CD4-positive, alpha-beta memory T cell (primary cell): ENCODE measurements around the gene ESF1. TPM values are rescaled to one million over a fixed set of nuclear protein-coding genes. Genes with fewer than 3 reads are reported as not detected.

Experiments
- CTCF ChIA-PET: fragments of 350-600 bp; sonication (Branson Sonifier 250); formaldehyde crosslinking; loops from one replicate; lab custom pipeline; 2021; ENCODE audit warnings: inconsistent platforms; ENCODE audit not compliant: partially characterized antibody; lab: Charles Lee
- POLR2A ChIA-PET: fragments of 350-600 bp; sonication (Branson Sonifier 250); formaldehyde crosslinking; loops from one replicate; lab custom pipeline; 2021; ENCODE audit not compliant: partially characterized antibody; lab: Charles Lee
- DNase-seq, 5 donors: peaks; one replicate each; pipeline versions ENCODE4 v3.0.0 to v3.0.0-alpha.2; 2020 to 2022; ENCODE audit warnings: mixed read lengths in 1 of 5
- H3K27ac ChIP-seq: one replicate; pipeline ENCODE4 v1.7.0; 2013; ENCODE audit warnings: low read depth, low read length
- H3K27me3 ChIP-seq: 2 replicates; pipeline ENCODE4 v1.7.0; 2013; ENCODE audit warnings: mild to moderate bottlenecking, low read length, moderate library complexity; ENCODE audit not compliant: insufficient read depth
- H3K36me3 ChIP-seq: 2 replicates; pipeline ENCODE4 v1.7.0; 2013; ENCODE audit warnings: mild to moderate bottlenecking, low read length, moderate library complexity; ENCODE audit not compliant: insufficient read depth
- H3K4me1 ChIP-seq: 2 replicates; pipeline ENCODE4 v1.7.0; 2013; ENCODE audit warnings: mild to moderate bottlenecking, low read length, moderate library complexity; ENCODE audit not compliant: insufficient read depth
- H3K4me3 ChIP-seq, 2 donors: one replicate each; pipeline ENCODE4 v1.7.0; 2013; ENCODE audit warnings: low read length in 2 of 2, mild to moderate bottlenecking in 1 of 2
- H3K9me3 ChIP-seq, 2 donors: one replicate each; pipeline ENCODE4 v1.7.0; 2013; ENCODE audit warnings: low read length in 2 of 2, control low read depth in 1 of 2; ENCODE audit not compliant: control insufficient read depth in 1 of 2
- H3K27ac Mint-ChIP-seq, 7 donors: one replicate each; pipeline ENCODE4 v1.8.0; 2020 to 2021; ENCODE audit warnings: mixed read lengths in 7 of 7, mild to moderate bottlenecking in 6 of 7, inconsistent platforms in 3 of 7, moderate library complexity in 3 of 7
- H3K27me3 Mint-ChIP-seq, 2 donors: one replicate each; pipeline ENCODE4 v1.8.0; 2020 to 2021; ENCODE audit warnings: mixed read lengths in 2 of 2
- H3K36me3 Mint-ChIP-seq, 2 donors: one replicate each; pipeline ENCODE4 v1.8.0; 2020 to 2021; ENCODE audit warnings: mixed read lengths in 2 of 2, inconsistent platforms in 1 of 2, mild to moderate bottlenecking in 1 of 2
- H3K4me1 Mint-ChIP-seq, 4 donors: one replicate each; pipeline ENCODE4 v1.8.0; 2020 to 2021; ENCODE audit warnings: mixed read lengths in 4 of 4, mild to moderate bottlenecking in 1 of 4
- H3K4me3 Mint-ChIP-seq, 8 donors: one replicate each; pipeline ENCODE4 v1.8.0; 2020 to 2021; ENCODE audit warnings: mixed read lengths in 8 of 8, mild to moderate bottlenecking in 7 of 8, moderate library complexity in 6 of 8, inconsistent platforms in 3 of 8
- H3K9me3 Mint-ChIP-seq, 8 donors: one replicate each; pipeline ENCODE4 v1.8.0; 2020 to 2021; ENCODE audit warnings: mixed read lengths in 8 of 8, mild to moderate bottlenecking in 5 of 8, inconsistent platforms in 3 of 8, moderate library complexity in 1 of 8
- intact Hi-C: fragments of 100-400 bp; cut with micrococcal nuclease; formaldehyde crosslinking; loops from one replicate; pipeline ENCODE4 v1.15.1; 2023
- polyA plus RNA-seq, 2 donors: library from polyadenylated mRNA; unstranded; fragments of 300-500 nt; fragmentation: Illumina TruSeq; gene quantifications; one replicate each; pipeline ENCODE4 v1.2.3, GENCODE V29; 2021
- total RNA-seq, 2 experiments: library from RNA; stranded (reverse); gene quantifications; one replicate each; pipeline ENCODE4 v1.2.3, GENCODE V29; 2021

ESF1 gene
- total and polyA plus RNA-seq, 4 experiments from 2014 or later, result 8.9 to 13.8 (median 11.5) TPM

DNA sequence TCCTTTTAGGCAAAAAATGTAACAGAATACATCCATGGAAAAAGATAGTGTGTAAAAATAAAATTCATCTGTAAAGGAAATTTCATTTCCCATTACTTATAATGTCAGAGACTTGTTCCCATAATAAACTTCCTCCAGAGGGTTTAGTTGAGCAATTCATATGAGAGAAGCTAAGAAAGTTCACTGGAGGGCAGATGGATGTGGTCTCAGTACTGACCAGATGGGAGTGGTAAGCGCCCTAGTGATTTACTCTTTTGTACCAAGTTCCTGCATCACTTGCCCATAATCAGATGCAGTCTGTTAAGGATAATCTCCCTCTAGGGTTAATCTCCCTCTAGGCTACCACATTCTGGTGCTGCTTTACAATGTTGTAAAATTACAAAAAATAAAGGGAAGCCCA is 61.7 kb downstream of the ESF1 start:
- DNase-seq, result no peak
- H3K27ac ChIP-seq, result no peak overlapping the region
- peaks cover 11% of the 10 kb centered on the region for H3K36me3 ChIP-seq
- ChIA-PET CTCF (no interaction called here), POLR2A (no interaction called here)
- H3K36me3 Mint-ChIP-seq, result peaks cover 24 to 25% of the 10 kb centered on the region in 2 donors
- no peaks in the 10 kb centered on the region for H3K4me1 ChIP-seq
- H3K4me1 Mint-ChIP-seq, result peaks cover 0 to 1% (median 0%) of the 10 kb centered on the region in 4 donors
- no peaks in the 10 kb centered on the region for H3K27me3 Mint-ChIP-seq
- no peaks in the 10 kb centered on the region for H3K27me3 ChIP-seq
- no peak overlapping the region for H3K27ac Mint-ChIP-seq
- intact Hi-C loops, result no loop called here
- no peaks in the 10 kb centered on the region for H3K9me3 ChIP-seq
- H3K4me3 ChIP-seq, result no peak overlapping the region
- H3K4me3 Mint-ChIP-seq, result no peak overlapping the region
- no peaks in the 10 kb centered on the region for H3K9me3 Mint-ChIP-seq

- no peak for DNase-seq
- no peak overlapping the region for H3K4me3 ChIP-seq
- POLR2A ChIA-PET, result no interaction called here
- Mint-ChIP-seq H3K27ac (no peak overlapping the region), H3K27me3 (no peaks in the 10 kb centered on the region), H3K9me3 (no peaks in the 10 kb centered on the region), H3K36me3 (peaks cover 49 to 50% of the 10 kb centered on the region in 2 donors), H3K4me3 (no peak overlapping the region), H3K4me1 (peaks cover 0 to 1% (median 0%) of the 10 kb centered on the region in 4 donors)
- H3K27me3 ChIP-seq, result no peaks in the 10 kb centered on the region
- no peak overlapping the region for H3K27ac ChIP-seq
- H3K9me3 ChIP-seq, result no peaks in the 10 kb centered on the region
- H3K36me3 ChIP-seq, result peaks cover 13% of the 10 kb centered on the region
- CTCF ChIA-PET, result no interaction called here
- intact Hi-C loops, result no loop called here
- H3K4me1 ChIP-seq, result no peaks in the 10 kb centered on the region
Measured at GRCh38 chr20:13718171-13718570, 66.5 kb downstream of the ESF1 start.

DNA sequence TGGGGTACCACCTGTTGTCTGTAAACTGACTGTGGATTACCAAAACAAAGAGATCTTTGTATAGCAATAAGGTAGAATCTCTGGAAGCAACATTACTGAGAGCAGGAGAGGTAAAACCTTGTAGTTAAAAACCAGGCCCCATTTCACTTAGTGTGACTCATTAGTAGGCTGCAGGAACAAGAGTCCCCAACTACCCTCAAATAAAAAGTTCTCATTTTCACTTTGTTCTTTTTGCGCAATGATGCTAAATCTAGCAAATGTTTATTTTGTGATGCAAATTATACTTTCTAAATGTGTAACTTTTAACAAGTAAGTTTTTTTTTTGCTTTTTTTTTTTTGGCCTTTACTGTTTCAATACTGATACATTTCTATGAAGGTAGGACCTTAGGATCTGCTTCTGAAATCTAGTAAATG is 67.1 kb downstream of the ESF1 start:
- Mint-ChIP-seq H3K4me3 (no peak overlapping the region), H3K27ac (no peak overlapping the region), H3K4me1 (no peaks in the 10 kb centered on the region), H3K36me3 (peaks cover 55% of the 10 kb centered on the region in 2 donors), H3K27me3 (no peaks in the 10 kb centered on the region), H3K9me3 (peaks cover 0 to 1% (median 0%) of the 10 kb centered on the region in 8 donors)
- Histone ChIP-seq H3K27ac (no peak overlapping the region), H3K27me3 (no peaks in the 10 kb centered on the region), H3K4me3 (no peak overlapping the region), H3K9me3 (no peaks in the 10 kb centered on the region), H3K36me3 (peaks cover 13% of the 10 kb centered on the region), H3K4me1 (no peaks in the 10 kb centered on the region)
- POLR2A ChIA-PET, result no interaction called here
- intact Hi-C loops, result no loop called here
- DNase-seq, result no peak
- CTCF ChIA-PET, result no interaction called here

DNA sequence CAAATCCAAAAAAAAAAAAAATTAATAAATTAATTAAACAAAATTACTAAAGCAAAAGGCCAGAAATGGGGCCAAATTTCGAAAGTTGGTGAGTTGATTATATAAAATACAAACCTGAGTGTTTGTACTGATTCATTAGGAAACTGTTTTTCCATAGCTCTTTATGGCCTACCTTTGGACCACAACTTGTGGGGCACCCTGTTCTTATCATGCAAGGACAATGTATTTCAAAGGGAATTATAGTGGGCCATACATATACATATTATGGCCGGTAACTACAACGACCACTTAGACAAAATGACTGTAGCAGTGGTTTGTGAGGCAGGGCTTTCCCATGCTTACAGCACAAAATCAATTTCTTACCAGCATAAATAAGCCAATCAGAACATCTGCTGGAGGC is 69.5 kb downstream of the ESF1 start:
- Mint-ChIP-seq H3K4me1 (no peaks in the 10 kb centered on the region), H3K4me3 (no peak overlapping the region), H3K27me3 (no peaks in the 10 kb centered on the region), H3K36me3 (peaks cover 60 to 68% of the 10 kb centered on the region in 2 donors), H3K27ac (no peak overlapping the region), H3K9me3 (peaks cover 0 to 22% (median 9%) of the 10 kb centered on the region in 8 donors)
- ChIA-PET POLR2A (no interaction called here), CTCF (no interaction called here)
- Histone ChIP-seq H3K4me1 (no peaks in the 10 kb centered on the region), H3K4me3 (no peak overlapping the region), H3K9me3 (no peaks in the 10 kb centered on the region), H3K27ac (no peak overlapping the region), H3K36me3 (peaks cover 13% of the 10 kb centered on the region), H3K27me3 (no peaks in the 10 kb centered on the region)
- intact Hi-C loops, result no loop called here
- DNase-seq, result no peak

DNA sequence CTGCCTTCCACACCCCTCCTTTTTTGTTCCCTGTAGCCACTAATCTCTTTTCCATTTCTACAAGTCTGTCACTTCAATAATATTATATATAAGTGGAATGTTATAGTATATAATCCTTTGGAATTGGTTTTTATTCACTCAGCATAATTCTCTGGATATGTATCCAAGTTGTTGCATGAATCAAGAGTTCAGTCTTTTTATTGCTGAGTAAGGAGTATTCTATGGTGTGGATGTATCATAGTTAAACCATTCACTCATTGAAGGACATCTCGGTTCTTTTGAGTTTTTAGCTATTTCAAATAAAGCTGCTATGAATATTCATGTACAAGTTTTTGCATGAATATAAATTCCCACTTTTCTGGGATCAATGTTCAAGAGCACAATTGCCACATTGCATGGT is 76.5 kb downstream of the ESF1 start:
- Mint-ChIP-seq H3K4me1 (no peaks in the 10 kb centered on the region), H3K36me3 (peaks cover 19 to 25% of the 10 kb centered on the region in 2 donors), H3K4me3 (no peak overlapping the region), H3K9me3 (peaks cover 2 to 22% (median 9%) of the 10 kb centered on the region in 8 donors), H3K27me3 (peaks cover 0 to 1% of the 10 kb centered on the region in 2 donors), H3K27ac (no peak overlapping the region)
- Histone ChIP-seq H3K4me3 (no peak overlapping the region), H3K4me1 (no peaks in the 10 kb centered on the region), H3K36me3 (no peaks in the 10 kb centered on the region), H3K9me3 (no peaks in the 10 kb centered on the region), H3K27me3 (no peaks in the 10 kb centered on the region), H3K27ac (no peak overlapping the region)
- POLR2A ChIA-PET, result no interaction called here
- CTCF ChIA-PET, result no interaction called here
- DNase-seq, result no peak
- intact Hi-C loops, result no loop called here

GRCh38 chr20:13703265-13703664 is 81.5 kb downstream of the ESF1 start:
- H3K36me3 Mint-ChIP-seq, result no peaks in the 10 kb centered on the region
- H3K27me3 Mint-ChIP-seq, result peaks cover 6 to 11% of the 10 kb centered on the region in 2 donors
- Histone ChIP-seq H3K9me3 (no peaks in the 10 kb centered on the region), H3K4me3 (no peak overlapping the region), H3K4me1 (no peaks in the 10 kb centered on the region), H3K27ac (no peak overlapping the region), H3K36me3 (no peaks in the 10 kb centered on the region), H3K27me3 (no peaks in the 10 kb centered on the region)
- H3K4me3 Mint-ChIP-seq, result no peak overlapping the region
- ChIA-PET CTCF (no interaction called here), POLR2A (no interaction called here)
- intact Hi-C loops, result no loop called here
- no peak for DNase-seq
- peaks cover 0 to 2% (median 0%) of the 10 kb centered on the region in 8 donors for H3K9me3 Mint-ChIP-seq
- no peak overlapping the region for H3K27ac Mint-ChIP-seq
- no peaks in the 10 kb centered on the region for H3K4me1 Mint-ChIP-seq

DNA sequence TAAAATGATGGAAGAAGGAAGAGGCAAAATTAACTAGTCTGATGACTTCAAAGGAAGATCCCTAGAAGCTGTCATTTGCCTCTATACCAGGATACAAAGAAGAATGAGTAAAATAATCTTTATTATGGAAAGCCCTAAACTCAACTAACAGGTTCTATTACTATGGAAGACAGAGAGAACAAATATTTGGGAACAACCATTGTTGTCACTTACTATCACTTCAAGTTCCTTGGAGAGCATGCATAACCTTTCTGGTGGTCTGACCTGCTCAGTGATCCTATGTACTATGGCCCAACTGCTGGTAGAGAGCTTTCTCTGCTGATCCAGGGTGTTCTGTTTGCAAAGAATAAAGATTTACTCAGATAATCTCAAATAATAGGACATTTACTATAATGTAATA is 83.2 kb downstream of the ESF1 start:
- Mint-ChIP-seq H3K27ac (no peak overlapping the region), H3K36me3 (no peaks in the 10 kb centered on the region), H3K27me3 (peaks cover 6 to 11% of the 10 kb centered on the region in 2 donors), H3K4me1 (no peaks in the 10 kb centered on the region), H3K9me3 (peaks cover 0 to 2% (median 0%) of the 10 kb centered on the region in 8 donors), H3K4me3 (no peak overlapping the region)
- intact Hi-C loops, result no loop called here
- no peak overlapping the region for H3K27ac ChIP-seq
- ChIA-PET POLR2A (no interaction called here), CTCF (no interaction called here)
- H3K4me3 ChIP-seq, result no peak overlapping the region
- DNase-seq, result no peak
- no peaks in the 10 kb centered on the region for H3K36me3 ChIP-seq
- no peaks in the 10 kb centered on the region for H3K27me3 ChIP-seq
- H3K9me3 ChIP-seq, result no peaks in the 10 kb centered on the region
- H3K4me1 ChIP-seq, result no peaks in the 10 kb centered on the region

- H3K9me3 ChIP-seq, result no peaks in the 10 kb centered on the region
- intact Hi-C loops, result no loop called here
Measured at GRCh38 chr20:13700761-13701160, 84.0 kb downstream of the ESF1 start.

More at GRCh38 chr20:13700761-13701160, 84.0 kb downstream of the ESF1 start:
- ChIA-PET POLR2A (no interaction called here), CTCF (no interaction called here)
- Mint-ChIP-seq H3K9me3 (peaks cover 0 to 3% (median 0%) of the 10 kb centered on the region in 8 donors), H3K27me3 (peaks cover 9 to 11% of the 10 kb centered on the region in 2 donors), H3K27ac (no peak overlapping the region), H3K4me3 (no peak overlapping the region), H3K4me1 (no peaks in the 10 kb centered on the region), H3K36me3 (no peaks in the 10 kb centered on the region)
- no peak for DNase-seq
- no peak overlapping the region for H3K27ac ChIP-seq
- no peaks in the 10 kb centered on the region for H3K27me3 ChIP-seq
- H3K4me1 ChIP-seq, result no peaks in the 10 kb centered on the region
- no peak overlapping the region for H3K4me3 ChIP-seq
- H3K36me3 ChIP-seq, result no peaks in the 10 kb centered on the region
